ENCODE data around the gene PCDHA5.
"Not testable (repeated sequence)": the region's sequence is repeated elsewhere in the genome, so short reads cannot be mapped to it uniquely, and the experiment has no call there.

The PCDHA5 gene

GRCh38 chr5:140842798-140843733 is 21.7 kb downstream of the PCDHA5 start:
- no peak for DNase-seq (ENCODE audit: low spot score)
- Histone ChIP-seq H3K4me3 (no peak overlapping the region), H3K27ac (no peak overlapping the region)
- TF ChIP-seq CTCF (IDR thresholded peaks at IDR 0.05) = no peak

GRCh38 chr5:140848139-140849102 is 27.0 kb downstream of the PCDHA5 start, which contains the start of gene PCDHA9:
PCDHA9 (plus strand) TSS chr5:140848382; CDS start chr5:140848496, 114 bp downstream.
- DNase-seq (ENCODE audit: low spot score); H3K27ac ChIP-seq; H3K4me3 ChIP-seq: not testable (repeated sequence)

- DNase-seq (ENCODE audit: low spot score); H3K27ac ChIP-seq; H3K4me3 ChIP-seq: not testable (repeated sequence)
Measured at GRCh38 chr5:140849831-140850634, 28.6 kb downstream of the PCDHA5 start.

GRCh38 chr5:140855772-140856674 is 34.6 kb downstream of the PCDHA5 start, which contains the start of gene PCDHA10:
PCDHA10 (plus strand) TSS chr5:140855897; CDS start chr5:140856049, 152 bp downstream.
- no peak for TF ChIP-seq CTCF (IDR thresholded peaks at IDR 0.05)
- Histone ChIP-seq H3K4me3 (peak within 1 kb of the TSS; percentile 62), H3K27ac (no peak within 1 kb of the TSS)
- no peak for DNase-seq (ENCODE audit: low spot score)

- no peak overlapping the region for H3K27ac ChIP-seq
- no peak overlapping the region for H3K4me3 ChIP-seq
- TF ChIP-seq CTCF (IDR thresholded peaks at IDR 0.05) = no peak
- DNase-seq (ENCODE audit: low spot score) = no peak
Measured at GRCh38 chr5:140857177-140857986, 36.0 kb downstream of the PCDHA5 start.

GRCh38 chr5:140857987-140858240 is 36.5 kb downstream of the PCDHA5 start:
- no peak for TF ChIP-seq CTCF (IDR thresholded peaks at IDR 0.05)
- DNase-seq (ENCODE audit: low spot score) = no peak
- H3K27ac ChIP-seq = no peak overlapping the region
- H3K4me3 ChIP-seq = no peak overlapping the region
